Esophagus muscularis mucosa (tissue), 4 donors: ENCODE data around the gene AGAP1.

ENCODE experiments used
- CTCF ChIP-seq, 3 experiments: fragments of 200-600 bp in 2 of 3; fragments of 450-650 bp in 1 of 3; sonication (generic) in 2 of 3; IDR thresholded peaks; one replicate each; pipeline ENCODE4 v1.5.1; 2017 to 2019; ENCODE audit warnings: antibody characterized with exemption in 3 of 3, mild to moderate bottlenecking in 2 of 3, moderate library complexity in 1 of 3
- EP300 ChIP-seq: sonication (generic); formaldehyde crosslinking; IDR thresholded peaks from one replicate; pipeline ENCODE4 v1.6.1; 2017; ENCODE audit warnings: antibody characterized with exemption
- POLR2A ChIP-seq: fragments of 450-650 bp; IDR thresholded peaks from one replicate; pipeline ENCODE4 v1.6.1; 2017; ENCODE audit warnings: antibody characterized with exemption, moderate library complexity, mild to moderate bottlenecking, low read depth

- TF ChIP-seq CTCF (IDR thresholded peaks at IDR 0.05): no peak
- TF ChIP-seq EP300: no peak
- no peak for TF ChIP-seq POLR2A
Measured at GRCh38 chr2:235910067-235910466, 416.2 kb downstream of the AGAP1 start.
